Right hindlimb (tissue), 1 donor: ENCODE measurements around the gene PLEKHH1.

Experiments
- DNase-seq: peaks from one replicate; pipeline ENCODE4 v3.0.0-alpha.2; 2018

Gene PLEKHH1

GRCh38 chr14:67569011-67569650 lies 36.0 kb downstream of the PLEKHH1 start:
- no peak for DNase-seq

GRCh38 chr14:67569651-67570290 lies 36.7 kb downstream of the PLEKHH1 start:
- DNase-seq: no peak

- no peak for DNase-seq
These were observed 37.4 kb downstream of the PLEKHH1 start for GRCh38 chr14:67570453-67570852.

GRCh38 chr14:67571275-67571990 lies 38.3 kb downstream of the PLEKHH1 start:
- DNase-seq: peak; percentile 60

- DNase-seq: no peak
These were observed 38.9 kb downstream of the PLEKHH1 start for GRCh38 chr14:67571991-67572323.

GRCh38 chr14:67572608-67573007 lies 39.5 kb downstream of the PLEKHH1 start:
- DNase-seq: no peak

- DNase-seq: no peak
These were observed 40.3 kb downstream of the PLEKHH1 start for GRCh38 chr14:67573228-67574010.

GRCh38 chr14:67574156-67574555 lies 41.1 kb downstream of the PLEKHH1 start:
- DNase-seq: no peak

GRCh38 chr14:67574806-67575205 lies 41.7 kb downstream of the PLEKHH1 start:
- no peak for DNase-seq

GRCh38 chr14:67575684-67576083 lies 42.6 kb downstream of the PLEKHH1 start:
- DNase-seq: no peak

- DNase-seq: no peak
These were observed 43.3 kb downstream of the PLEKHH1 start for GRCh38 chr14:67576216-67576955.

GRCh38 chr14:67577181-67577808 lies 44.2 kb downstream of the PLEKHH1 start:
- DNase-seq: no peak

- no peak for DNase-seq
These were observed 45.0 kb downstream of the PLEKHH1 start for GRCh38 chr14:67577909-67578749.

- DNase-seq: no peak
These were observed 46.0 kb downstream of the PLEKHH1 start for GRCh38 chr14:67579040-67579439.

GRCh38 chr14:67579636-67580035 lies 46.5 kb downstream of the PLEKHH1 start:
- DNase-seq: no peak

GRCh38 chr14:67580336-67581171 lies 47.5 kb downstream of the PLEKHH1 start:
- no peak for DNase-seq

GRCh38 chr14:67581643-67582042 lies 48.6 kb downstream of the PLEKHH1 start:
- DNase-seq: no peak

GRCh38 chr14:67582061-67582460 lies 49.0 kb downstream of the PLEKHH1 start:
- DNase-seq: no peak

GRCh38 chr14:67583711-67584644 lies 50.9 kb downstream of the PLEKHH1 start:
- no peak for DNase-seq
